Measurements from ENCODE around the gene SCT. TPM values are rescaled to one million over a fixed set of nuclear protein-coding genes. Genes with fewer than 3 reads are reported as not detected.

SCT gene
- total RNA-seq, 1 donor from 2014 or later = not detected

DNA sequence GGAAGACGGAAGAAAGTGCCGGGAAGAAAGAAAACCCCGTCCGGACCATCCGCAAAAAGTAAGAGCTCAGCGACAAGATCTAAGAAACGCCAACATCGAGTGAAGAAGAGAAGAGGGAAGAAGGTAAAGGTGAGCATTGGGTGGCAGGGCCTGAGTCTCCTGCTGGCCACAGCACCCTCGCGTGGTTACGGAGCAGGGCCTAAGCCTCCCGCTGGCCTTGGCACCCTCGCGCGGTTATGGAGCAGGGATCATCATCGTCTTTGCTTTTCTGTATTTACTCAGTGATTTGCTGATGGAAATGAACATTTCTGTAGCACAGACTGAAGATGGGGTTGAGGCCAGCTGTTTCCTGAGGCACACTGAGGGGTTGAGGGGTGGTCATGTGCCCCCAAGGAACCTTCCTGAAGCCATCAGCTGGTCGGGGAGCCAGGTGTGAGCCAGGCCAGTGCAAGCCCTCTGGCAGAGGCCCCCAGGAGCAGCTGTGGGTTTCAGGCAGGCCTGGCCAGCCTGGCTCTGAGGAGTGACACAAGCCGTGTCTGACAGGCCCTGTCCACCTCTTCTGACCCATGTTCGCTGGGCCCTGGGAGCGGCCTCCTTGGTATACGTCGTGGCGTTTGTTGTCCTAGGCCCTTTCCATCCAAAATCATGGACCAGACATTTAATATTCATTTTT, 25.3 kb downstream of the SCT start:
- H3K4me3 ChIP-seq (ENCODE audit: low read depth, low read length) = no peak overlapping the region
- no peak for DNase-seq (ENCODE audit: low read depth)
- TF ChIP-seq, protein P1, sequence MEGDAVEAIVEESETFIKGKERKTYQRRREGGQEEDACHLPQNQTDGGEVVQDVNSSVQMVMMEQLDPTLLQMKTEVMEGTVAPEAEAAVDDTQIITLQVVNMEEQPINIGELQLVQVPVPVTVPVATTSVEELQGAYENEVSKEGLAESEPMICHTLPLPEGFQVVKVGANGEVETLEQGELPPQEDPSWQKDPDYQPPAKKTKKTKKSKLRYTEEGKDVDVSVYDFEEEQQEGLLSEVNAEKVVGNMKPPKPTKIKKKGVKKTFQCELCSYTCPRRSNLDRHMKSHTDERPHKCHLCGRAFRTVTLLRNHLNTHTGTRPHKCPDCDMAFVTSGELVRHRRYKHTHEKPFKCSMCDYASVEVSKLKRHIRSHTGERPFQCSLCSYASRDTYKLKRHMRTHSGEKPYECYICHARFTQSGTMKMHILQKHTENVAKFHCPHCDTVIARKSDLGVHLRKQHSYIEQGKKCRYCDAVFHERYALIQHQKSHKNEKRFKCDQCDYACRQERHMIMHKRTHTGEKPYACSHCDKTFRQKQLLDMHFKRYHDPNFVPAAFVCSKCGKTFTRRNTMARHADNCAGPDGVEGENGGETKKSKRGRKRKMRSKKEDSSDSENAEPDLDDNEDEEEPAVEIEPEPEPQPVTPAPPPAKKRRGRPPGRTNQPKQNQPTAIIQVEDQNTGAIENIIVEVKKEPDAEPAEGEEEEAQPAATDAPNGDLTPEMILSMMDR (conservative IDR thresholded peaks at IDR 0.05; ENCODE audit: low read depth, low read length) = no peak

DNA sequence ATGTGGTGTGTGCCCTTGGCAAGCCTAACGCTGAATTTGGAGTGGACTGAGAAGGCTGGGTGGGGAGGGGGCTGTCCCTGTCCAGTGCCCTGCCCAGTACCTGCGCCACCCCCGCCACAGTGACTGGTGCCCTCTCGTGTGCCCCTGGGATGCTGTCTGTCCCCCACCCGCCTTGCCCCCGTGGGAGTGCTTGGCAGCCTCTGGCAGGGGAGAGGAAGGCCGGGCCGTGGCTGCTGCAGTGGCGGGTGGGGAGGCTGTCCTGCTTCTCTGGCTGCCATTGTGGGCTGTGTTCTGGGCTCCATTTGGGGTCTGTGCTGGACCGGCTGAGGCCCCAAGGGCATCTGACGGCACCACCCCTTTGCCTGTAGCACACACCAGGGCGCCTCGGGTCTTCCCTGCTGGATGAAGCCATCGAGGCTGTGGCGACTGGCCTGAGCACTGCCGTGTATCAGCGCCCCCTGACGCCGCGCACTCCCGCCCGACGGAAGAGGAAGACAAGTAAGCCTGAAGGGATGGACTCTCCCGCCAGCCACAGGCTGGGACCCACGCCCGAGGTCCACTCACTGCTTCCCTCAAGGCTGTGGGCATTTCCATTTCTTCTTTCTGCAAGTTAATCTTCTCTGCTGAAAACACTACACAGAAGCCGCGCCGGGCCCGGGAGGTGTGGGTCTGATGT, 28.8 kb downstream of the SCT start:
- TF ChIP-seq, protein P1 (conservative IDR thresholded peaks at IDR 0.05; ENCODE audit: low read depth, low read length) = no peak
- no peak overlapping the region for H3K4me3 ChIP-seq (ENCODE audit: low read depth, low read length)
- DNase-seq (ENCODE audit: low read depth) = no peak

DNA sequence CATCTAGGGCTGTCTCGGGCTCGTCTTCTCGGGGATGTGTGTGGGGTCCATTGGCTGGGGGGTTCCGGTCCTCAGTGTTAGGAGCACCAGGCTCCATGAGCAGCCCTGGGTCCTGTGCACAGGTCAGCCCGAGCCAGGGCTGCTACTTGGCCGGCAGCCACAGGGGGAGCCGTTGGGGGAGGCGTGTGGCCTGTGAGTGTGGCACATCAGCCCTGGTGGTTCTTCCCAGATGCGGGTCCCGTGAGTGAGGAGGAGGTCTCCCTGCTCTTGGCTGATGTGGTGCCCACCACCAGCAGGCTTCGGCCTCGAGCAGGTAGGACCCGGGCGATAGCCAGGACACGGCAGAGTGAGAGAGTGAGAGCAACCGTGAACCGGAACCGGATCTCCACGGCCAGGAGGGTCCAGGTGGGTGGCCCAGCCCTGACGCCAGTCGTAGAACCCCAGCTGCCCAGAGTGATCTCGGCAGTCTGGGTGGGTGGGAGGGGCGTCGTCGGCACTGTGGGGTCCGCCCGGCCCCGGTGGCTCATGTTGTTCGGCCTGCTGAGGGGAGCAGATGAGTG, 29.7 kb downstream of the SCT start:
- TF ChIP-seq, protein P1 (conservative IDR thresholded peaks at IDR 0.05; ENCODE audit: low read depth, low read length) = peak; percentile 24
- DNase-seq (ENCODE audit: low read depth) = no peak
- H3K4me3 ChIP-seq (ENCODE audit: low read depth, low read length) = no peak overlapping the region

- no peak overlapping the region for H3K4me3 ChIP-seq (ENCODE audit: low read depth, low read length)
- DNase-seq (ENCODE audit: low read depth) = no peak
- TF ChIP-seq, protein P1 (conservative IDR thresholded peaks at IDR 0.05; ENCODE audit: low read depth, low read length) = no peak
These were observed 30.6 kb downstream of the SCT start for GRCh38 chr11:596374-596773.

DNA sequence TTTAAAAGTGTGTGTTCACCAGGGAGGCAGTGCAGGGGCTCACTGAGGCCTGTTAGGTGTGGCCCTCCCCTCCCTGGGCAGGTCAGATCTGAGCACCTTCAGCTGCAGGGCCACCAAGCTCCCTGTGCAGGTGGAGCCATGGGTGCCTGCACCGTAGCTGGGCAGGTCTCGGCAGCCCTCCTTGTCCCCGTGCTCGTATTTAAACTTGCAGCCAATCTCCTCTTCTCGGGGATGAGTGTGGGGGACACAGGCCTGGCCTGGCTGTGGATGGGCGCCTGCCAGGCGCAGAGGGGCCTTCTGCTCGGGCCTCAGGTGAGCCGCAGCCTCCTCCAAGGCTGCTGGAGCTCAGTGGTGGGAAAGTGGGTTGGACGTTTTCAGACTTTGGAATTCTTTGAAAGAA, 31.6 kb downstream of the SCT start:
- TF ChIP-seq, protein P1 (conservative IDR thresholded peaks at IDR 0.05; ENCODE audit: low read depth, low read length) = no peak
- no peak overlapping the region for H3K4me3 ChIP-seq (ENCODE audit: low read depth, low read length)
- no peak for DNase-seq (ENCODE audit: low read depth)

GRCh38 chr11:593347-593746, 33.6 kb downstream of the SCT start:
- no peak for DNase-seq (ENCODE audit: low read depth)
- TF ChIP-seq, protein P1 (conservative IDR thresholded peaks at IDR 0.05; ENCODE audit: low read depth, low read length) = no peak
- H3K4me3 ChIP-seq (ENCODE audit: low read depth, low read length) = no peak overlapping the region

Measured in epithelial cell of proximal tubule (primary cell).